GM19463 (cell line): Measurements from ENCODE around the gene TEFM.
"Not testable (repeated sequence)": the region's sequence is repeated elsewhere in the genome, so short reads cannot be mapped to it uniquely, and the experiment has no call there.

Experiments
- ATAC-seq: cut with Tn5 transposase; IDR thresholded peaks from one replicate; pipeline ENCODE4 v1.9.1; 2021; ENCODE audit warnings: mild to moderate bottlenecking, moderate library complexity; ENCODE audit not compliant: unreplicated experiment

Gene TEFM

GRCh38 chr17:30921544-30922196 lies 15.6 kb upstream of the TEFM start, which contains the start of gene ADAP2:
Gene ADAP2 (plus strand): TSS chr17:30921945. CDS start chr17:30922015, 70 bp downstream.
- ATAC-seq: no peak

GRCh38 chr17:30920683-30921543 lies 14.9 kb upstream of the TEFM start:
- ATAC-seq: no peak

GRCh38 chr17:30920282-30920681 lies 14.2 kb upstream of the TEFM start:
- no peak for ATAC-seq

GRCh38 chr17:30917050-30917449 lies 11.0 kb upstream of the TEFM start:
- ATAC-seq: no peak

GRCh38 chr17:30915833-30916611 lies 10.0 kb upstream of the TEFM start:
- no peak for ATAC-seq

- ATAC-seq: no peak
These were observed 7.9 kb upstream of the TEFM start for GRCh38 chr17:30913955-30914354.

GRCh38 chr17:30910151-30910550 lies 4.1 kb upstream of the TEFM start:
- not testable (repeated sequence) for ATAC-seq

- no peak for ATAC-seq
These were observed 2.8 kb upstream of the TEFM start for GRCh38 chr17:30908717-30909420.

- ATAC-seq: peak; percentile 24
These were observed 317 bp downstream of the TEFM start for GRCh38 chr17:30905742-30906100.

GRCh38 chr17:30897311-30897710 lies 8.7 kb downstream of the TEFM start:
- ATAC-seq: no peak

- no peak for ATAC-seq
These were observed 11.8 kb downstream of the TEFM start for GRCh38 chr17:30894236-30894635.

GRCh38 chr17:30886187-30886586 lies 19.9 kb downstream of the TEFM start:
- no peak for ATAC-seq

- no peak for ATAC-seq
These were observed 37.0 kb downstream of the TEFM start for GRCh38 chr17:30869005-30869404.

- ATAC-seq: no peak
These were observed 41.4 kb downstream of the TEFM start for GRCh38 chr17:30864636-30865035.

GRCh38 chr17:30858556-30859250 lies 47.3 kb downstream of the TEFM start:
- no peak for ATAC-seq

GRCh38 chr17:30854146-30854545 lies 51.9 kb downstream of the TEFM start:
- ATAC-seq: no peak
